ENCODE measurements around the gene PDE4A. TPM values are rescaled to one million over a fixed set of nuclear protein-coding genes. Genes with fewer than 3 reads are reported as not detected.

PDE4A gene
- total and polyA plus RNA-seq, 2 of the 13 experiments (the other 11 are each of a cell fraction or from before 2014, with no cell fraction given): 1.1 to 4.1 TPM

GRCh38 chr19:10416380-10417257 lies 3.7 kb upstream of the PDE4A start (continued):
- TF ChIP-seq ZHX1 (CRISPR knock-in tag; IDR thresholded peaks at IDR 0.05; ENCODE audit: low read depth): peak; percentile 100
- peak; percentile 46; the same call in 1 of the 2 replicates for TF ChIP-seq PITX1 (CRISPR knock-in tag; IDR thresholded peaks at IDR 0.05)
- TF ChIP-seq ZNF83 (CRISPR knock-in tag; IDR thresholded peaks at IDR 0.05; ENCODE audit: borderline replicate concordance): no peak
- TF ChIP-seq JUNB (CRISPR knock-in tag; IDR thresholded peaks at IDR 0.05; ENCODE audit: borderline replicate concordance): no peak
- peak; percentile 73 for TF ChIP-seq ERF (CRISPR knock-in tag; IDR thresholded peaks at IDR 0.05)
- TF ChIP-seq, protein P1, sequence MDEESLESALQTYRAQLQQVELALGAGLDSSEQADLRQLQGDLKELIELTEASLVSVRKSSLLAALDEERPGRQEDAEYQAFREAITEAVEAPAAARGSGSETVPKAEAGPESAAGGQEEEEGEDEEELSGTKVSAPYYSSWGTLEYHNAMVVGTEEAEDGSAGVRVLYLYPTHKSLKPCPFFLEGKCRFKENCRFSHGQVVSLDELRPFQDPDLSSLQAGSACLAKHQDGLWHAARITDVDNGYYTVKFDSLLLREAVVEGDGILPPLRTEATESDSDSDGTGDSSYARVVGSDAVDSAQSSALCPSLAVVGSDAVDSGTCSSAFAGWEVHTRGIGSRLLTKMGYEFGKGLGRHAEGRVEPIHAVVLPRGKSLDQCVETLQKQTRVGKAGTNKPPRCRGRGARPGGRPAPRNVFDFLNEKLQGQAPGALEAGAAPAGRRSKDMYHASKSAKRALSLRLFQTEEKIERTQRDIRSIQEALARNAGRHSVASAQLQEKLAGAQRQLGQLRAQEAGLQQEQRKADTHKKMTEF (CRISPR knock-in tag; IDR thresholded peaks at IDR 0.05): peak; percentile 95
- TF ChIP-seq MAFK (conservative IDR thresholded peaks at IDR 0.05 in 1 of 2, IDR thresholded peaks at IDR 0.05 in 1 of 2; ENCODE audit: low read length in 2 of 2): no peak
- 0 out of 2 replicates have a peak, but pooled peaks have one; percentile 64 for TF ChIP-seq E2F2 (CRISPR knock-in tag; IDR thresholded peaks at IDR 0.05; ENCODE audit: borderline replicate concordance)
- peak; percentile 100 for TF ChIP-seq ZNF280D (CRISPR knock-in tag; IDR thresholded peaks at IDR 0.05)
- no peak for TF ChIP-seq FIP1L1 (IDR thresholded peaks at IDR 0.05; ENCODE audit: borderline replicate concordance, insufficient read depth, low read depth, low read length)
- TF ChIP-seq FOXO1 (CRISPR knock-in tag; IDR thresholded peaks at IDR 0.05): peak; percentile 73
- TF ChIP-seq ZIK1 (CRISPR knock-in tag; IDR thresholded peaks at IDR 0.05; ENCODE audit: borderline replicate concordance, low read depth): peak; percentile 23; the same call in 1 of the 2 replicates
- TF ChIP-seq ZNF431 (CRISPR knock-in tag; IDR thresholded peaks at IDR 0.05; ENCODE audit: borderline replicate concordance, low read depth): peak; percentile 76; the same call in 1 of the 2 replicates
- no peak for TF ChIP-seq SMC3 (IDR thresholded peaks at IDR 0.05; ENCODE audit: low read length)
- TF ChIP-seq TCF12 (IDR thresholded peaks at IDR 0.05): no peak
- TF ChIP-seq TCF12 (CRISPR knock-in tag; IDR thresholded peaks at IDR 0.05): 0 out of 2 replicates have a peak, but pooled peaks have one; percentile 36
- no peak for TF ChIP-seq GLI4 (CRISPR knock-in tag; IDR thresholded peaks at IDR 0.05; ENCODE audit: borderline replicate concordance)
- peak; percentile 32 for TF ChIP-seq HNRNPK (IDR thresholded peaks at IDR 0.05; ENCODE audit: low read depth, low read length, poor library complexity, severe bottlenecking)
- TF ChIP-seq NFKBIZ (CRISPR knock-in tag; IDR thresholded peaks at IDR 0.05): peak; percentile 92
- TF ChIP-seq AKAP8 (CRISPR knock-in tag; IDR thresholded peaks at IDR 0.05): no peak
